ENCODE data around the gene TPP2.

The TPP2 gene

DNA sequence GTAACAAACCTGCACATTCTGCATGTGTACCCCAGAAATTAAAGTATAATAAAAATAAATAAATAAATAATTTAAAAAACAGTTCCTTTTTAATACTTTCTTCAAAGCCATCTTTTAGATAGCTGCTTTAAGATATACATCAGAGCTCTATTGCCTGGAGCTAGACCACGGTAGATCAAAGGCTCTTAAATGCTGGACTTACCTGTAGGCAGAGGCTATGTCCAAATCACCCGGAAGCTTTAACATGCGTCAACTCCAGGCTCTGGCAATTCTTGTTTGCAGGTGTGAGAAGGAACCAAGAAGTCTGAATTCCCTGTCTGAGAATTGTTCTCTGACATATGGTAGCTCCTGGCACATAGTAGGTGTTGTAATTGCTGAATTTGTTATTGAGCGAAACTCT lies 99.7 kb downstream of the TPP2 start:
- no peak for DNase-seq

DNA sequence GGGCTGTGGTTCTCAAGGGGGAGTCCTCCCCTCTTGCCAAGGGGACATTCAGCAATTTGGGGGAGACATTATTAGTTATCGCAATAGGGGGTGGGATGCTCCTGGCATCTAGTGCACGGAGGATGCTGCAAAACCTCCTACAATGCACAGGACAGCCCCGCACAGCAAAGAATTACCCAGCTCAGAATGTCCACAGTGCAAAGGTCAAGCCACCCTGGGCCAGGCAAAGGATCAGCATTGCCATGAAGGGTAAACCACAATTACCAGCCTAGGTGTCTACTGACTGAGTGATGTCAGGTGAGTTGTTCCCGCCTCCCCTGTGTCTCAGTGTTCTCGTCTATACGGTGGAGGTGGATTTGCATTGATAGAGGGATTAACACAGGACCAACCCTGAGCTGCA lies 100.5 kb downstream of the TPP2 start:
- no peak for DNase-seq

DNA sequence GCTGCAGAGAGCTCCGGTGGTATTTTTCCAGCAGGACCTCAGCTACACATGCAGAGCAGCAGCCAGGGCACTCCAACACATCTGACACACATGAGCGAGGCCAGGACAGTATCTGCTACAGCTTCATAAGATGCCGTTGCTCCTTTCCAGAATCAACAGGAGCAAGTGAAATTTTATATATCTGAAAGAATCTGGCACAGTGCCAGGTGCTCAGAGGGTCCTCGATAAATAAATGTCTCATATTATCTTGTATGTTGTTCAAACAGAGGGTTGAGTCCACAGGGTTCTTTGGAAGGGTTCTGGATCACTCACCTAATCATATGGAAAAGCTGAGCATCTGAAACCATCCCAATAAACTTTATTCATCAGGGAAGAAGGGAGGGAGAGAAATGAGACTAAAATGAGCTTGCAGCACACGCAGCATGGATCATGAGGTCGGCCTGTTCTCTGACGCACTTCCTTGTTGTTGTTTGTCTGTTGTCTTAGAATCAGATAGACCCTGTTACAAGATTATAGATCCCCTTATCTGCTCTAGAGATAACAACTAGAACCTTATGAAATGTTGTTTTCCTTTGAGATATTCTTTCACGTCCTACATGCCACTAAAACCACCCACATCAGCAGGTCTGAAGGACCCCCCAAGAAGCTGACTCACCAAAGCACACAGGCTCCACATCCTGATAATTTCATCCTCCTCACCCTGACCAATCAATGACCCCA lies 101.3 kb downstream of the TPP2 start:
- DNase-seq, result no peak

DNA sequence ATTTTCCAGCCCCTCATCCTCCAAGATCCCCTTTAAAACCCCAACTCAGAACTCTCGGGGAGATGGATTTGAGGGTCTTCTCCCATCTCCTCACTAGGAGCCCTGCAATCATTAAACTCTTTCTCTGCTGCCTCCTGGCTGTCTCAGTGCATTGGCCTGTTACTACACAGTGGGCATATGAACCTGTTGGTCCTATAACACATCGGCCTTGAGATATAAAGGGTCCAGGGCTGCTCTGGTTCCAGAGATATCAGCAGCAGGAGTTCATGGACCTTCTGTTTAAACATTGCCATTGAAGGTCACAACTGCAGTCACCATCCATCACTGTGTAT lies 101.8 kb downstream of the TPP2 start:
- DNase-seq, result no peak

DNA sequence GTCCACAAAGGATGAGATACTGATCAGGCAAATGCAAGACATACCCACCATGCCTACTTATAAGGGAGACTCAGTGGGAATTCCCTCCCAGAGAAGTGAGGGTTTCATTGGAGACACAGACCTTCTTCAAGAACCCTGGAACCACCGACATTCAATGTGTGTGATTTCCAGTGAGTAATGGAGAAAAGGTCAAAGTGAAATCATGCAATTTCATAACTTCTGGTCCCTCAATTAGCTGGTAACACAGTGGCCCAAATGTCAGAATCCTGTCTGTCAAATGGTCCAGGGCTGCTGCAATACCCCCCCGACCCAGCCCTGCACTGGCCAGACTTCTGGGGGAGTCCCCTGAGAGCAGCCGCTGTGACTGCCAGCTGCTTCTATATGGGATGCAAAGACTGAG lies 102.7 kb downstream of the TPP2 start:
- no peak for DNase-seq

DNA sequence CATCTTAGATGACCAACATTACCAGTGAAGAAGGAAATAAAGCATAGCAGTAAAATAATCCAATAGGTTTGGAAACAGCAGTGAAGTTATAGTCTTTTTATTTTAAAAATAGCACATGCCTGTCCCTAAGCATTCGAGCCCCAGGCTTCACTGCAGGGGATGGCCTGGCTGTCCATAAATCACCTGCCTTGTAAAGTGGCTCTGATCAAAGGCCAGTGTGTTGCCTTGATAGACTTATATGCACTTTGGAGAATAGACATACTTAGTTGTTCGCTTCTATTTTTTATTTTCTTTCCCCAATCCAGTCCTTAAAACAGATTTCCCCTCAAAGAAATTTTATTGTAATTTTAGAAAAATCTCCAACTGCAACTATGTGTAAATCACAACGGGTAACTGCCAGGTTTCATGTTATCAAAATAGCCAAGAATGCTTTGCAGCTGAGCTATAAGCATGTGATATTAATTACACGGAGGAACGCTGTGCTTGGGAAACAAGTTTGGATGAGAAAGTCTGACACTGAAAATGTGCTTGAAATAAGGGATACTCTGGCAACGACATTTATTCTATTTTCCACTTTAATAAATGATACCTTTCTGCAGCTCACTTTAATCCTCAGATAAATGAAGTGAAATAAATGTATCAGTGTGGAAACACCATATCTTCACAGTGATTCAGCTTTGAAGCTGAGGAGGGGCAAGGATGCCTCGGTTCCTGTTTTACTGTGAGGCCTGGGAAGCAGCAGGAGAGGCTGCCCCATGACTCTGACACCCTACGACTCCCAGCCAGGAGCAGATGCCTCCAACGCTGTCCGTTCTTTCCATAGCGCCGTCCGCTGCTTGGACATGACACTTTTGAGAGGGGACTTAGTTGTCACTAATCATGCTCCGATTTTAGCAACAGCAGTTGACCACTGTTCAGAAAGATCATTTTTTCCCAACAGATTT lies 103.6 kb downstream of the TPP2 start:
- no peak for DNase-seq

DNA sequence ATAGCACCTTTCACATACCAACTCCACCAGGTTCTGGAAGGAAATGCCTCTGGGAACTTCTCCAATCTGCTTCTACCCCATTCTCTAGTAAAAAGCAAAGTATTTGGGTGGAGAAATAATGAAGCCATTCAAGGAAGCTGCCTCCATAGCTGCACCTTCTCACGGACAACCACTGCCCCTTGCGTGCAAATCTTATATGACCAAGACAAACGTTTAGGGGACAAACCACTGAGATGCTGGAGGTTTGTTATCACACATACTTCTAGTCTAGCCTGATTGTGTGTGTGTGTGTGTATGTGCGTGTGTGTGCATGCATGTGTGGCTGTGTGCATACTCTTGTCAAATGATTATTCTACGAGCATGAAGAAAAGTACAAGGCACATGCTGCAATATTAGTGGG lies 104.5 kb downstream of the TPP2 start:
- no peak for DNase-seq

DNA sequence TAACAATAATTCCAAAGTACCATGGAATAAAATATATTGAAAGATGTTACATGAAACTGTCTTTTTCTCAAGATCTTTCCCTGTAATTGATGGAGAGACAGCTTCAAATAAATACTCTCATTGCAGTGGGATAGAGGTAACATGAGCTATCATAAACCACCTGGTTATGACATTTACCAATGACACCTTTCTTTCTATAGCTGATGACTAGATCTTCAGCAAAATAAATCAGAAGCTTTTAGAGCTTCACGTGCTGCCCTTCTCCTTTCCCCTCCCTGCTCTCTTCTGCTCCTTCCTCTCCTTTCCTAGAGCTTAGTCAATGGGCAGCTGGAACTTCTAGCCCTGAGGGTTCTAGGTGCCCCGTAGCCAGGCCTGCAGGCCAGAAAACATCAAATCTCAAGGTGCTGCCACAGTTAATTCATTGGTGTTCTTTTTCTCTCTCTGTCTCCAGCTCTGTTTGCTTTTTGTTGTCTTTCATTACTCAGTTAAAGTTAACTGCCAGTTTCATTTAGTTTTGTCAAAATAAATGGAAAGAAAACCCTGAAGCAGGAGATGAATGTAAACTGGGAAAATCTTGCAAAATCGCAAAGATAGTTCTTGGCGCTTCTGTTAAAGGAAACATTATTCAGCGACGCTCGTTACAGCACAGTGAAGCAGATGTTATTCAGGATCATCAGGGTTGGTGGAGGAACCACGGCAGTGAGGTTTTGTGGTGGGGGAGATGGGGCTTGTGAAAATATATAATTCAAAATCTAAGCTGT lies 106.4 kb downstream of the TPP2 start:
- DNase-seq, result no peak

DNA sequence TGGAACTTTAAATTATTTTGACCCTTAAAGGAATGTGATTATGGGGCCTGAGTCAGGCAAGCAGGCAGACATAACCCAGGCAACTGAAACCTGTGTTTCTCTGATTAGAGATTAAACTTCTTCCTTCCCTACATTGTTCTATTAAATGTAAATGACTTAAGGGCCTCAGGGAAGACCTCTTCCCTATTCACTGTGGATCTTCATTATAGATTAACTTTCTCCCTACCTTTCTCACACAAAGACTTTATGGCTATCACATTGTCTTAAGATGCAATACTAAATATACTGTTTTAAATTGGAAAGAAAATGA lies 106.9 kb downstream of the TPP2 start:
- DNase-seq, result no peak

DNA sequence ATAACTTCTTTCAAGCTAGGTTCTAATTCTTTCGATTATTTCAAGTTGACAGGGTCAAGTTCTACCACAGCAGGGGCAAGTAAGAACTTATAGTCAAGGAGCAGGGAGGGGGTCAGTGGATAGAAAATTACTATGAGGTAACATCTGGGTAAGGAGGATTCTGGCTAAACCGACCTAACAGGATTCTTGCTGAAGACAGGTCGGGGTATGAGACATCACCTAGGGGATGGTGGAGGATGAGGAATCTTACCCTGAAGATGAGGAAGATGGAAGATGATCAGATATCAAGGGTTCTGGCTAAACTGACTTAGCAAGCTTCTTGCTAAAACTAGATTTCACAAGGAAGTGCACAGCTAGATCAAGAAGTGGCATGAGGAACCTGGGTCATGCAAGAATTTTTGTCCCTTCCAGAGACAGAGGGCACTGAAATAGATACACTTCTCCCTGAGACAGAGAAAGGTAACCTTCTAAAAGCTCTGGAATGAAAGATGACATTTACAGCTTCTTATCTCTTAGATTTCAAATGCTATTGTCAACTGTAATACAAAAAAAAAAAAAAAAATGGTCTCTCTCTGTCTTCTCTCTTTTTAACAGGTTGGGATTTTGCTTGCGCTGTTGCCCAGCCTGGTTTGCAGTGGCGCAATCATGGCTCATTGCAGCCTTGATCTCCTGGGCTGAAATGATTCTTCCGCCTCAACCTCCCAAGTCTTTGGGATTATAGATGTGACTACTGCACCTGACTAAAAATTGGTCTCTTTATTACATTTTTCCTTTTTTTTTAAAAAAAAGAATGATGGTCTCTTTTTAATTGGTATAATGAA lies 107.7 kb downstream of the TPP2 start:
- DNase-seq, result no peak

DNA sequence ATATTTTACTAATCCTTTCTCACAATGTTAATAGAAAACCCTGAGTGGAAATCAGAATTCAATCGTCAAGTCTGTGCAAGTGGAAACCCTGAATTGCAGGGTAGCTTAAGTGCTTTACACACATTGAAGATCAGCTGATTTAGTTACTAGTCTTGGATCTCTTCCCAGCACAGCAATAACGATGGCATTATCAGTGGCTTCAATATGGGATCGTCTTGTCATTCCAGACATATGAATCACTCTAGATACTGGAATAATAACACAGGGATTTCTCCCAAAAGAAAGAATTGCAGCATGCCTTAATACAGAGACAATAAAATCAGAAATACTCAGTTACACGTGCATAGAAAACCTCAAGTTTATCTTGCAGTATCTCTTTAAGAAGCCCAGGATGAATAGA lies 110.7 kb downstream of the TPP2 start:
- DNase-seq, result no peak

DNA sequence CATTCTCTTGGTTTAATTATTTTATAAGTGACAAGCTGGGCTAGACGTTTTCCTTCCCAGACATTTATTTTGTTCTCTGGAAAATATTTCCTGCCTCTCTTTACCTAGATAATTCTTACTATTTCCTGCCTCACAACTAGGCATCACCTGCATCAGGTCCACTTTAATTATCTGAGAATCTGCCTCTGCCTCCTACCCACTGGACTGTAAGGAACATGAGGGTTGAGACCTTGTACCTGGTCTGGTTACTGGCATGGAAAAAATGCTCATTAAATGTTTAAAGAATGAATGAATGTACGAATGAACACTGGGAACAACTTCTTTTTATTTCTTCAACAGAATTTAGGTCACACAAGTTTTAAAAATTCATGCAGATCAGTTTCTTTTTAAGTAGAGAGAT lies 111.4 kb downstream of the TPP2 start:
- DNase-seq, result no peak

DNA sequence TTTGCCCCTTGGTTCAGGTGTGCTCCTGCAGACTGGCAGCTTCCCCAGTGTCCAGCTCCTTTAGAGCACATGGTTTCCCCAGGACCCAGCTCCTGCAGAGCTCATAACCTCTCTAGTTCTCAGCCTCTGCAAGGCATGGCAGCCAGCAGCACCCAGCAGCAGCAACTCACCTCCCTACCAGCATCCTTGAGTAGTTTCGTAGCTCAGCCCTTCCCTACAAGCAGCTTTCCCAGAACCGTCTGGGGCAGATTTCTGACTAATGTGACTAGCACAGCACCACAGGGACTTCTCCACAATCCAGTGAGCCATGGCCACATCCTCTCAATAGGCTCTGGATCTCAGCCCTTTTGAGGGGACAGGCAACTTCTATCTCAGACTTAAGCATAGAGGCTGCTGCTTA lies 112.2 kb downstream of the TPP2 start:
- DNase-seq, result no peak

DNA sequence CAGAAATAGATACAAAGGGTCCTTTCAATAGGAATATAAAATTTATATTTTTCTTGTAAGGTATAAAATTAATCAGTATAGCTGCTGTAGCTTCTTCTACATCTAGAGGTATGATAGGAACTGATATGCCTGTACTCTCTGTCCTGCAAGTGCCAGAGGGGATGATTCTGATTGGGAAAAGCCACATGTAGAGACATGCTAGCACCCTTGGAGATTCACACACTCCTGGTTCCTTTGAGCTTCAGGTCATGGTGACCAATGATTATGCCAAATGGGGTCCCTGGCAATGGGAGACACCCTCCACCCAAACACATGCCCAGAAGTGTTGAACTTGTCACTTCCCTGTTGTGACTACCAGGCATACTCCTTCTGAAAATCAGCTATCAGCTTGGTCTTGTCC lies 112.8 kb downstream of the TPP2 start:
- no peak for DNase-seq

DNA sequence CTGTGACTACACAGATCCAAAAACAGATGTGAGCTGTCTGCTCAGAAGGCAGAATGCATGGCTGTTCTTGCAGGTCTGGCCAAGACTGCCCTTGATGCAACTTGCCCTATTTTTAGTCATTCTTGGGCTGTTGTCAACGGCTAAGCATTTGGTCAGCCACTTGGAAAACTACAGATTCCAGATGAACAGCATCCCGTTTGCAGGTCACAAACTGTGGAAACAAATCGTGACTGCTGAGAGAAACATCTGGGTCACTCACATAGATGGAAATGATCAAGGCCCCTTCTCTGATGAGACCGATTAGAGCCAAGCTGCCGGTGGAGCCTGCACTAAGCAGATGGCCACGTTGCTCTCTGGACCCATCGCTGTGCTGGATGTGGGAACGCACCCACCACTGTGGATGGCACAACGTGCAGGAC lies 113.5 kb downstream of the TPP2 start:
- DNase-seq, result no peak

DNA sequence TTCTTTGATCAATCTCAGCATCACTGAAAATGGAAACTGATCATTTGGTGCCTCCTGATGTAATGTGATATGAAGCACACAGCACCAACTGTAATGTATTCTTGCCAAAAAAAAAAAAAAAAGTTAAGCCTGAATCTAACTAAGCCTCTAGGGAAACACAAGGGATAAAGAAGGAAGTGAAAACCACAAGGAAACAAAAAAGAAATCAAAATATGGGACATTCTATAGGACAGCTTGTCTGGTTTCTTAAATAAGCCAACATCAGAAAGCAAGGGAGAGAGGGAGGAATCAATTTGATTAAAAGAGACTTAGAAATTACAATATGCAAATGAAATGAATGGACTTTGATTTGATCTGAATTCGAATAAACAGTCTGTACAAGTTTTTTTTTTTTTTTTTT lies 118.7 kb downstream of the TPP2 start:
- DNase-seq, result no peak

DNA sequence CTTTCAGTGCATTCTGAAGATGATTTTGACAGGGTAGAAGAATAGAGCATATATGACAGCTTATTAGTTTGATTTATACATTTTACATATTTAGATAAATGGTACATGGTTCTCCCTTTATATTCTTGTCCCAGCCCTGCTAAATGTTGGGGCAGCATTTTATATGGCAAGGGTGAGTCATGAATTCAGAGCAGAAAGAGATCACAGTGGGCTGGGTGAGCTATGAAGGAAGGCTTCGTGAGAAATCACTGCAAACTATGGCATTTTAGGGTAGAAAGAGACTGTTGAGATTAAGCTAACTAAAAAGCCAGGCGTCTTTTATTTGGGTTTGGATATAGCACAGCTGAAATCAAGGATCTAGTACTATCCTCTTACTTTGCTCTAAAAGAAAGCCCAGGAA lies 122.0 kb downstream of the TPP2 start:
- no peak for DNase-seq

DNA sequence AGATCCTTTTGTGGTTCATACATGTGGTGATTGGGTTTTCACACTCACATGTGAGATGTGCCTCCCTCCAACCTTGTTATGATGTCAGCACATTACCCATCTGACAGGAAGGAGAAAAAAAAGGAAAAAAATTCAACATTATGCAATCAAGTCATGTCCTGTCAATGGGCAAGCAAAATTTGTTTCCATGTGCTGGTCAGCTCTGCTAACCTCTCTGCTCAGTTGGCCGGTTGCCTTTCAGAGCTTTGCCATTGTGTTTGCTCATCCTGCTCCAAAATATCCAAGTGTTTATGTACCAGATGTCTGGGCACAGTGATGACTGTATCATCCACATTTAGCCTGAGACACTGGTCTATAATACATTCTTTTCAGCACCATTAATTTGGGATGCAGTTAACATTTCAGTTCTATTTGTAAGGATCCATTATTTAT lies 125.0 kb downstream of the TPP2 start:
- DNase-seq, result no peak

DNA sequence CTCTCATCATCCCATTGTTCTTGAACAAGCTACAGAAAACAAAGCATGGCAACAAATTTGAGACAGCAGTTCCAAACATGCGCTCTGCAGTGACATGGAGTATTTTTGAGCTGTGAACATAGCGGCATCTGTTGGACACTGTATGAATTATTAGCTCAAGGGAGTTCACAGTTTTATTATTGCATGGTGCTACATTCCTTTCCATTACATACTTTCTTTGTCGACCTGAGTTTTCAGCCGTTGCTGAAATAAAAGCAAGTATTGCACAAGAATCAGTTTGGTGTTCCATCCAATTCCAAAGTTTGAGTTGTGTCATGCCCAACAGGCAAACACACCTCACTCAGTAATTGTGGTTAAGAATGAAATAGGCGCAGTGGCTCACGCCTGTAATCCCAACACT lies 128.1 kb downstream of the TPP2 start:
- no peak for DNase-seq

DNA sequence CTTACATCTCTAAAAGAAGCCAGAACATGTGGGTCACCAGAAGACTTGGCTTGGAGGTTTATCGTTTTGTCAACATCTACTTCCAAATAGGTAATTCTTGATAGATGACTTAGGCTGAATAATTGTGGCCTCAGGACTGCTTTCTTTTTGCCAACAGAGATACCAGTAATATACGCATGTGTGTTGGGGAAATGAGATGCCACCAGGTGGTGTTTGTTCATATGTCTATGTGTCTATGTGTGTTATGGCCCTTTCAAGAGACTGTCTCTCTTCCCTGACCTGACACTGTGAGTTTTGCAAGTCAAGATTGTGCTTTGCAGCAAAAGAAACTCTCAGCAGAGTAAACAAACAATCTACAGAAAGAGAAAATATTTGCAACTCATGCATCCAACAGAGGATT lies 129.6 kb downstream of the TPP2 start:
- no peak for DNase-seq

Measured in CD4-positive, alpha-beta T cell treated with Interleukin-17A for 4 hours (primary cell).